Epithelial cell of esophagus (primary cell): ENCODE data around the gene PAPSS1.

Experiments
- DNase-seq: peaks from one replicate; pipeline ENCODE4 v3.0.0; 2010; ENCODE audit warnings: low read depth
- H3K4me3 ChIP-seq: 2 replicates; pipeline ENCODE4 v1.5.1; 2011; ENCODE audit warnings: mild to moderate bottlenecking, low read length, control low read depth
- TF ChIP-seq, protein P1 (sequence below): IDR thresholded peaks from 2 replicates; pipeline ENCODE4 v1.5.1; 2011; ENCODE audit warnings: low read depth, mild to moderate bottlenecking, low read length, control low read depth, inconsistent platforms; ENCODE audit not compliant: insufficient read depth; ENCODE audit errors: missing control alignments

PAPSS1 gene

DNA sequence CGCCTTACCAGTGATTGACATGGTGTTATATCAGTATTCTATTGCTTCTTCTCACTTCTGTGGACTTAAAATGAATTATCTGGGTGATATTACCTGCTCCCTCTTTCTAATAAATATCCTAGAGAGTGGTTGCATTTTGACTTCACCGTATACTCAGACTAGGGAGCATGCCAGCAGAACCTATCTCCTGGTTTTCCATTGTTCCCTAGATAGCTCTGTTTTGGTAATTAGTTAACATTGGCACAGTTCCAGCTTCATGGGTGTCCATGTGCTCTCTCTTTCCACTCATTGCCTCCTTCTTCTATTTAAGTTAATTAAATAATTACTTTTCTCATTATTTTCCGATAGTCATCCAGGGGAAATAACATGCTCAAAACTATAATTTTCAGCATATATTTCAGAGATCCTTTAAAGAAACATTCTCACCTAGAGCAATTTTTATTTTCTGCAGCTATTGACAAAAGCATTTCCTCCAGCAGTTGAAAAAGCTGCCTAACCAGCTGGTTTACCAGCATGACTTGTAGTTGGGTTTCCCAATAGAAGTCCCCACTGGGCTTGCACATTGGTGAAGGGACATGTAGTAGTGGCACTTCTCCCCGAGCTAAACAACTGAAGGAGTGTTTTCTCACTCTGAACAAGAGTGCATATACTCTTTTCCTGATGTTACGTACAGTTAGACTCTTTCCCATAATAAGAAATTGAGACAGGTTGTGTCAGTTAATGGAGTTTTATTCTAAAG is 27.9 kb upstream of the PAPSS1 start:
- TF ChIP-seq, protein P1, sequence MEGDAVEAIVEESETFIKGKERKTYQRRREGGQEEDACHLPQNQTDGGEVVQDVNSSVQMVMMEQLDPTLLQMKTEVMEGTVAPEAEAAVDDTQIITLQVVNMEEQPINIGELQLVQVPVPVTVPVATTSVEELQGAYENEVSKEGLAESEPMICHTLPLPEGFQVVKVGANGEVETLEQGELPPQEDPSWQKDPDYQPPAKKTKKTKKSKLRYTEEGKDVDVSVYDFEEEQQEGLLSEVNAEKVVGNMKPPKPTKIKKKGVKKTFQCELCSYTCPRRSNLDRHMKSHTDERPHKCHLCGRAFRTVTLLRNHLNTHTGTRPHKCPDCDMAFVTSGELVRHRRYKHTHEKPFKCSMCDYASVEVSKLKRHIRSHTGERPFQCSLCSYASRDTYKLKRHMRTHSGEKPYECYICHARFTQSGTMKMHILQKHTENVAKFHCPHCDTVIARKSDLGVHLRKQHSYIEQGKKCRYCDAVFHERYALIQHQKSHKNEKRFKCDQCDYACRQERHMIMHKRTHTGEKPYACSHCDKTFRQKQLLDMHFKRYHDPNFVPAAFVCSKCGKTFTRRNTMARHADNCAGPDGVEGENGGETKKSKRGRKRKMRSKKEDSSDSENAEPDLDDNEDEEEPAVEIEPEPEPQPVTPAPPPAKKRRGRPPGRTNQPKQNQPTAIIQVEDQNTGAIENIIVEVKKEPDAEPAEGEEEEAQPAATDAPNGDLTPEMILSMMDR: no peak
- DNase-seq: peak; percentile 78
- no peak overlapping the region for H3K4me3 ChIP-seq

DNA sequence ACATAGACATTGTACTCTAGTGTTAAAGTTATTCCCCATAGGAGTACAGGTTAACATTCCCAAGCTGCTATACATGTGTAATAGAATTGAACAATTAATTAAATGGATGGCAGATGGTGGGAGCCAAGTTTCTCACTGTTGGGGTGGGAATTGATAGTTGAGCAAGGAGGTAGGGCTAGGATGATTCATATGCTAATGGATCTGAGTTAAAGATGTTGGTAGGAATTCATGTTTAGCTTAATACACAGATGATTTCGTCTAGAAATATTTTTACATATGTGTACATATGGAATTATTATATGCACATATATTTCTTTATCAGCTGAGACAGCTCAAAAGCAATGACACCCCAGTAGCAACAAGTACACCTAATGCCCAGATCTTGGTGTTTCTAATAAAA is 26.1 kb upstream of the PAPSS1 start:
- TF ChIP-seq, protein P1: no peak
- H3K4me3 ChIP-seq: no peak overlapping the region
- DNase-seq: no peak

DNA sequence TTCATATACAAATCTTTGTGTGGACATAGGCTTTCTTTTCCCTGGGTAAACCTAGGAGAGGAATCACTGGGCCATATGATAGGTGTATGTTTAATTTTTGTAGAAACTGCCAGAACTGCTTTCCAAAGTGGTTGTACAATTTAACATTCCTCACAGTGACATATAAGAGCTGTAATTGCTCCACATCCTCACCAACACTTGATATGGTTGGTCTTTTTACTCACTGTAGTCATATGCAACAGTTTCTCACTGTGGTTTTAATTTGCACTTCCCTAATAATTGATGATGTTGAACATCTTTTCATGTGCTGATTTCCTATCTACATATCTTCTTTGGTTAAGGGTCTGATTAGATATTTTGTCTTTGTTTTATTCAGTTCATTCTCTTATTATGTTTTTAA is 24.5 kb upstream of the PAPSS1 start:
- no peak overlapping the region for H3K4me3 ChIP-seq
- no peak for DNase-seq
- TF ChIP-seq, protein P1: no peak

DNA sequence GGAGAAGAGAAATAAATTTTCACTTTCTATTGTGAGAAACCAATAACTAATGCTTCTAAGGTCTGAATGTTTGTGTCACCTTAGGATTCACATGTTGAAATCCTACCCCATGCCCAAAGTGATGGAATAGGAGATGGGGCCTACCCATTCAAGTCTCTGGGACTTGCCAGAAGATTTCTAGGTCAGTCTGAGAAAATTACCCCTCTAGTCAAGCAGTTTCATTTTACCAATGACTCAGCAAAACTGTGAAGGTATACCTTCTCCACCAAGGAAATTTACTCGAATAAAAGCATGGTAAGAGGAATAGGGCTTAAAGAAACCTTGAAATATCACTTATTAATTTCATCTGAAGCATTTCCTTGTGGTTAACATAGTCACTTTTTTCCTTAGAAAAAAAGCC is 23.5 kb upstream of the PAPSS1 start:
- TF ChIP-seq, protein P1: no peak
- no peak overlapping the region for H3K4me3 ChIP-seq
- DNase-seq: peak; percentile 3

DNA sequence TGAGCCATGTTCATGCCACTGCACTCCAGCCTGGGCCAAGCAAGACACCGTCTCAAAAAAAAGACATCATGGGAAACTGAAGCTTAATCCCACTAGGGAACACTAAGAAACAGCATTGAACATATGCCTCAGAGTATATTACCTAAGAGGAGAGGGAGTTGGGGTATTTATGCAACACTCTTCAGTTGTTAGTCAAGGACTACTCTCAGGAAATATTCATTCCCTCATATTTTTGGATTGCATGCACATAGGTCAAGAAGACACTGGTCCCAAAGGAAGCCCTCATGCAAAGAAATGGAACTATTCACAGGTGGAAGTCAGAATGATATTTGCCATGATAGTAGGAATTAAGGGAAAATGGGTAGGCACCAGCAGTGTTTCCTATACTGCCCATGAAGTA is 22.8 kb upstream of the PAPSS1 start:
- TF ChIP-seq, protein P1: no peak
- no peak for DNase-seq
- no peak overlapping the region for H3K4me3 ChIP-seq

DNA sequence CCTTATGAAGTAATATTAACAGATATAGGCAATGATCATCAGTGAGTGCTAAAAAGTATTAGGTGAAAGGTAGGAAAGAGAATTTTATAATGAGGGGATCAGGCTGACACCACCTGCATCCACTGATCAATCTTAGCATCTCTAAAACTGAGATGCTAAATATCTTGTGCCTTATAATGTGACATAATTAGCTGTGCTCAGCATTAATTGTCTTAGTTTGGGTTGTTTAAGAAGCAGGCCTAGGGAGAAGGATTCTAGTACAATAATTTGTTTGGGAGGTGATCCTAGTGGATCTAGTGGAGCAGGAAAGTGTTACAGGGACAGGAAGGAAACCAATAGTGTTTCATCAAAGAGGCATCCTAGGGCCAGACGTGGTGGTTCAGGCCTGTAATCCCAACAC is 22.2 kb upstream of the PAPSS1 start:
- no peak overlapping the region for H3K4me3 ChIP-seq
- TF ChIP-seq, protein P1: no peak
- no peak for DNase-seq

DNA sequence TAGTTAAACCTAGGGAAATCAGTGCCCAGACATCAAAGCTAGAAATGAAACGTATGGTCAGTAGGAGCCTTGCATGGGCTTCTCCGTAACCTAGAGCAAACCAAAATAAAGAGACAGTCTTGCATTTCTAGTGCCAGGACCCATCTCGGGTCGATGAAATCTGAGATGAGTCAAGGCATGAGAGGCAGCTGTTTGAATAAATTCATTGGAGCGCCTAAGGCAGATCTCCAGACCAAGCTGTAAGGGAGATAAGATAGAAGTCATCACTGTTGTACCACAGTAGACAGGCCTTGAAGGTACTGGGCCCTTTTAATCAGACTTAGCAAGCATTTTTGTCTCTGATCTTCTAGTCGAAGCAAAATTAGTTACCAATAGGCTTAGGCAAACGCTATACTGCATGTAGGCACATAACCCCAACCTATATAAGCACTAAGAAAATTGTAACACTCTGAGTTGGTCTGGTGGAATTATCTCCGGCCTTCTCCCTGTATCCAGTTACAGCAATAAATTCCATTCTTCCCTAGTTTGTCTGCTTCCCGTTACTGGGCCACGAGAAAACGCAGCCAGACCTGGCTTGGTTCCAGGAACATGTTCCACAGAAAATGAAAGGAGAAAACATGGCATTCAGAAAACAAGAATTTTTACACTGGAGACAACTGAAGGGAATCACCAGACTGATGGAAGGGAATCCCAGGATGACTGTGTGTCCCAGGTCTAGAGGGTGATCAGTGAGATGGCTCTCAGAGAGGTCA is 21.1 kb upstream of the PAPSS1 start:
- no peak for DNase-seq
- H3K4me3 ChIP-seq: no peak overlapping the region
- TF ChIP-seq, protein P1: no peak
